OCI-LY1 (cell line): ENCODE measurements around the gene TMBIM6.

Experiments used
- H2AFZ ChIP-seq: fragments of 200-600 bp; sonication (generic), shearing (Covaris generic); 2 replicates; pipeline ENCODE4 v1.6.0; 2014; ENCODE audit warnings: antibody characterized with exemption, mild to moderate bottlenecking, low read length
- H3F3A ChIP-seq: fragments of 200-600 bp; sonication (generic), shearing (Covaris generic); 2 replicates; pipeline ENCODE4 v1.6.0; 2014; ENCODE audit warnings: mild to moderate bottlenecking, antibody characterized with exemption, low read length, moderate library complexity; ENCODE audit not compliant: insufficient read depth
- H3K27ac ChIP-seq: fragments of 200-600 bp; sonication (generic); 2 replicates; pipeline ENCODE4 v1.5.1; 2014; ENCODE audit warnings: low read length, mixed run types, mild to moderate bottlenecking, low read depth; ENCODE audit not compliant: poor library complexity, severe bottlenecking
- H3K27me3 ChIP-seq: fragments of 200-600 bp; sonication (generic); 2 replicates; pipeline ENCODE4 v1.6.0; 2014; ENCODE audit warnings: antibody characterized with exemption, mild to moderate bottlenecking, low read length, moderate library complexity; ENCODE audit not compliant: insufficient read depth
- H3K36me3 ChIP-seq: fragments of 200-600 bp; sonication (generic); 2 replicates; pipeline ENCODE4 v1.6.1; 2014; ENCODE audit warnings: mild to moderate bottlenecking, antibody characterized with exemption, low read length, moderate library complexity, mixed read lengths; ENCODE audit not compliant: insufficient read depth
- H3K4me1 ChIP-seq: fragments of 200-600 bp; sonication (generic); 2 replicates; pipeline ENCODE4 v1.5.1; 2014; ENCODE audit warnings: mild to moderate bottlenecking, low read length, moderate library complexity; ENCODE audit not compliant: insufficient read depth, severe bottlenecking
- H3K4me2 ChIP-seq: fragments of 200-600 bp; sonication (generic), shearing (Covaris generic); 2 replicates; pipeline ENCODE4 v1.6.1; 2014; ENCODE audit warnings: low read length
- H3K4me3 ChIP-seq: fragments of 200-600 bp; sonication (generic); 2 replicates; pipeline ENCODE4 v1.5.1; 2014; ENCODE audit warnings: low read length, low read depth, mild to moderate bottlenecking, mixed read lengths; ENCODE audit not compliant: poor library complexity, severe bottlenecking
- H3K79me2 ChIP-seq: fragments of 200-600 bp; shearing (Covaris generic); 2 replicates; pipeline ENCODE4 v1.6.1; 2016; ENCODE audit warnings: mixed run types, low read length, mixed read lengths; ENCODE audit not compliant: insufficient read depth
- H3K9ac ChIP-seq: fragments of 200-600 bp; sonication (generic), shearing (Covaris generic); 2 replicates; pipeline ENCODE4 v1.6.1; 2014; ENCODE audit warnings: mild to moderate bottlenecking, low read length, mixed read lengths
- H3K9me2 ChIP-seq: fragments of 200-600 bp; sonication (generic), shearing (Covaris generic); 2 replicates; pipeline ENCODE4 v1.6.1; 2014; ENCODE audit warnings: low read depth, mild to moderate bottlenecking, low read length, mixed read lengths
- H3K9me3 ChIP-seq: fragments of 200-600 bp; shearing (Covaris generic); 2 replicates; pipeline ENCODE4 v1.6.1; 2014; ENCODE audit warnings: low read length, mixed read lengths
- H4K20me1 ChIP-seq: fragments of 200-600 bp; sonication (generic), shearing (Covaris generic); 2 replicates; pipeline ENCODE4 v1.6.0; 2016; ENCODE audit warnings: mild to moderate bottlenecking, low read length; ENCODE audit not compliant: insufficient read depth
- EZH2 ChIP-seq: fragments of 200-600 bp; sonication (generic), shearing (Covaris generic); IDR thresholded peaks from 2 replicates; pipeline ENCODE4 v1.8.0; 2017; ENCODE audit warnings: borderline replicate concordance, mixed run types, mild to moderate bottlenecking, antibody characterized with exemption, low read length, moderate library complexity, mixed read lengths
- TF ChIP-seq, protein P1 (sequence below): fragments of 200-600 bp; sonication (generic), shearing (Covaris generic); IDR thresholded peaks from 2 replicates; pipeline ENCODE4 v1.5.1; 2017; ENCODE audit warnings: mild to moderate bottlenecking, antibody characterized with exemption, low read length, moderate library complexity, mixed read lengths

Gene TMBIM6

DNA sequence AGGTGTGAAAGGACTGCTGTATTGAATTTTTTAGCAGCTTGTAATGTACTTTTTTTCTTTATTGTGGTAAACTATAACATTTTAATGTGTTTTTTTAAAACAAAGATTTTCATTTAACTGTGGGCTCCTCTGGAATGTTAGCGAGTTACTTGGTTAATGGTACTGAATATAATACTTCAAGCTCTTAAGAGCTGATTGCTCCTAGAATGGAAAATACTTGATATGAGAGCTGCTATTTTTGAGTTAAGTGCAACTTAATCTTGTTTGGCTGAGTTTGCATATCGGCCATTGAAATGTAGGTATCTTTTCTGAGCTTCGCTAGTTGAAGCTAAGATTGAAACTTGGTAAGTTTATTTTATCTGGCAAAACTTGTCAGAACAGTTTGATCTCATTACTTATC lies 7.4 kb downstream of the TMBIM6 start:
- H3K4me1 ChIP-seq, result peaks cover 58% of the 10 kb centered on the region

DNA sequence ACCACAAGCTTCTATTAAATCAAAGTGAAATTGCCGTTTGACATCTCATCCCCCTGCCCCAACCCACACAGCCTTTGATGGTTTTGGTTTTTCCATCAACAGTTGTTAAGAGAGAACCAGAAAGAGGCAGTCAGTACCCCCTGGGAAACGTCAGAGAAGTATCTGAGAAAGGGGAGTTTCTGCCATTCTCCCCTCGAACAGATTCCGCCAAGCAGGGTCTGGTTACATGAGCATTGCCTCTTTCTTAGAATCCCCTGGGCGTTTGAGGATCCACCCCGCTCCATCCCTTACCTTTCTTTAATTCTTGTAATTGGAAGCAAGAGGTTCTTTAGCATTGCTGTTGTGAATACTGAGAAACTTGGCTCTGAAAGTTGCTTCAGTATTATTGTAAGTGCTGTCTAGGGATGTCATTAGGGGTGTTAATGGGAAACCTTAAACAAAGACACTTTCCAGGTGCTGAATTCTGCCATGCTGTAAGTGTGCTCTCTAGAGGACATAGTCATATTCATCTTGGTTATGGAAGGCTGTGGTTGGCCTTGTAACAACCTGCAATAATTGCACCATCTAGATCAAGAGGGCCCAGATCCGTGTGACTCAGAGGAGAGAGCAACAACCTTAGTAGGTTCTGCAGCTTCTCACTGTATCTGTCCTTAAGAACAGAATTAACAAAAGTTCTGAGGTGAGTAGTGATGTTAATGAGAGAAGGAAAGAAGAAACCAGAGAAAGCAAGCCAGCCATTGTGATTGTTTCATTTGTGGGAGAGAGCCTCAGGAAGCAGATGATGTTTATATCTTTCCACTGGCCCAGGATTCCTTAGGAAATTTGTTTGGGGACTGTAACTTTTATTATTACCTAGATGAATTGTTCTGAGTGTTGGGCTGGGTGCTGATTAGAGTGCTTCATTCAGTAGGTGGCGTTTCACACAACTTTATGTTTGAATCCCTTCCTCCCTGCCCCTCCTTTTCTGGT lies 9.0 kb downstream of the TMBIM6 start:
- H3K9me3 ChIP-seq, result no peaks in the 10 kb centered on the region
- H2AFZ ChIP-seq, result no peak overlapping the region
- peaks cover 77% of the 10 kb centered on the region for H3K79me2 ChIP-seq
- peak overlapping the region; percentile 8 for H3K27ac ChIP-seq
- H3K4me1 ChIP-seq, result peaks cover 56% of the 10 kb centered on the region
- 0 out of 2 replicates have a peak, but pooled peaks cover 3% of the 10 kb centered on the region for H4K20me1 ChIP-seq
- peaks cover 39% of the 10 kb centered on the region for H3K36me3 ChIP-seq
- no peak for TF ChIP-seq EZH2
- TF ChIP-seq, protein P1, sequence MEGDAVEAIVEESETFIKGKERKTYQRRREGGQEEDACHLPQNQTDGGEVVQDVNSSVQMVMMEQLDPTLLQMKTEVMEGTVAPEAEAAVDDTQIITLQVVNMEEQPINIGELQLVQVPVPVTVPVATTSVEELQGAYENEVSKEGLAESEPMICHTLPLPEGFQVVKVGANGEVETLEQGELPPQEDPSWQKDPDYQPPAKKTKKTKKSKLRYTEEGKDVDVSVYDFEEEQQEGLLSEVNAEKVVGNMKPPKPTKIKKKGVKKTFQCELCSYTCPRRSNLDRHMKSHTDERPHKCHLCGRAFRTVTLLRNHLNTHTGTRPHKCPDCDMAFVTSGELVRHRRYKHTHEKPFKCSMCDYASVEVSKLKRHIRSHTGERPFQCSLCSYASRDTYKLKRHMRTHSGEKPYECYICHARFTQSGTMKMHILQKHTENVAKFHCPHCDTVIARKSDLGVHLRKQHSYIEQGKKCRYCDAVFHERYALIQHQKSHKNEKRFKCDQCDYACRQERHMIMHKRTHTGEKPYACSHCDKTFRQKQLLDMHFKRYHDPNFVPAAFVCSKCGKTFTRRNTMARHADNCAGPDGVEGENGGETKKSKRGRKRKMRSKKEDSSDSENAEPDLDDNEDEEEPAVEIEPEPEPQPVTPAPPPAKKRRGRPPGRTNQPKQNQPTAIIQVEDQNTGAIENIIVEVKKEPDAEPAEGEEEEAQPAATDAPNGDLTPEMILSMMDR, result no peak; the same call in 1 of the 2 replicates
- H3K9me2 ChIP-seq, result no peaks in the 10 kb centered on the region
- no peaks in the 10 kb centered on the region for H3F3A ChIP-seq
- H3K9ac ChIP-seq, result no peak overlapping the region
- 0 out of 2 replicates have a peak overlapping the region, but pooled peaks have one; percentile 8 for H3K4me2 ChIP-seq
- no peaks in the 10 kb centered on the region for H3K27me3 ChIP-seq
- H3K4me3 ChIP-seq, result no peak overlapping the region

More for the DNA sequence above, 7.4 kb downstream of the TMBIM6 start:
- no peaks in the 10 kb centered on the region for H3F3A ChIP-seq
- H2AFZ ChIP-seq, result no peak overlapping the region
- peak overlapping the region; percentile 18 for H3K27ac ChIP-seq
- H3K9me3 ChIP-seq, result no peaks in the 10 kb centered on the region
- peaks cover 34% of the 10 kb centered on the region for H3K36me3 ChIP-seq
- 0 out of 2 replicates have a peak, but pooled peaks cover 3% of the 10 kb centered on the region for H4K20me1 ChIP-seq
- no peaks in the 10 kb centered on the region for H3K27me3 ChIP-seq
- H3K79me2 ChIP-seq, result peaks cover 92% of the 10 kb centered on the region
- no peaks in the 10 kb centered on the region for H3K9me2 ChIP-seq
- H3K4me2 ChIP-seq, result peak overlapping the region; percentile 32; the same call in 1 of the 2 replicates
- no peak overlapping the region for H3K4me3 ChIP-seq
- TF ChIP-seq, protein P1, result no peak
- TF ChIP-seq EZH2, result no peak
- no peak overlapping the region for H3K9ac ChIP-seq

DNA sequence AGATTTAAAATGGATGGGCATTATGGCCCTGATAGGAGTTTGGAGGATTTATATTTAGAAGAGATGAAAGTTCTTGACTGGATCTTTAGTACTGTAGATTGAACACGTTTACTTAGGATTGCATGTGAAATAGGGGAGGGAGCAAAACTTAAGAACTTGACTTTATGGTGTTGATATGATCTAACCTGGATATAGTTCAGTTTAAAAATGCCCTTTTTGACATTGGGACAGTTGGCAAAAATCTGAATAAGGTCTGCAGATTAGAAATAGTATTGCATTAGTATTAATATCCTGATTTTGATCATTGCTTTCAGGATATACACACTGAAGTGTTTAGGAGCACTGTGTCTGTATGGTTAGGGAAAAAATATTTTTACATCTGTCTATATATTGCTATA lies 9.6 kb downstream of the TMBIM6 start:
- TF ChIP-seq EZH2, result no peak
- TF ChIP-seq, protein P1, result no peak
- H4K20me1 ChIP-seq, result 0 out of 2 replicates have a peak, but pooled peaks cover 3% of the 10 kb centered on the region
- H3K27me3 ChIP-seq, result no peaks in the 10 kb centered on the region
- no peak overlapping the region for H2AFZ ChIP-seq
- peaks cover 70% of the 10 kb centered on the region for H3K79me2 ChIP-seq
- H3K4me2 ChIP-seq, result no peak overlapping the region
- no peak overlapping the region for H3K27ac ChIP-seq
- H3K9me2 ChIP-seq, result no peaks in the 10 kb centered on the region
- H3F3A ChIP-seq, result no peaks in the 10 kb centered on the region
- H3K4me3 ChIP-seq, result no peak overlapping the region
- peaks cover 56% of the 10 kb centered on the region for H3K4me1 ChIP-seq
- no peaks in the 10 kb centered on the region for H3K9me3 ChIP-seq
- peaks cover 45% of the 10 kb centered on the region for H3K36me3 ChIP-seq
- H3K9ac ChIP-seq, result no peak overlapping the region
